ENCODE measurements around the gene RAP1GAP.

The RAP1GAP gene

DNA sequence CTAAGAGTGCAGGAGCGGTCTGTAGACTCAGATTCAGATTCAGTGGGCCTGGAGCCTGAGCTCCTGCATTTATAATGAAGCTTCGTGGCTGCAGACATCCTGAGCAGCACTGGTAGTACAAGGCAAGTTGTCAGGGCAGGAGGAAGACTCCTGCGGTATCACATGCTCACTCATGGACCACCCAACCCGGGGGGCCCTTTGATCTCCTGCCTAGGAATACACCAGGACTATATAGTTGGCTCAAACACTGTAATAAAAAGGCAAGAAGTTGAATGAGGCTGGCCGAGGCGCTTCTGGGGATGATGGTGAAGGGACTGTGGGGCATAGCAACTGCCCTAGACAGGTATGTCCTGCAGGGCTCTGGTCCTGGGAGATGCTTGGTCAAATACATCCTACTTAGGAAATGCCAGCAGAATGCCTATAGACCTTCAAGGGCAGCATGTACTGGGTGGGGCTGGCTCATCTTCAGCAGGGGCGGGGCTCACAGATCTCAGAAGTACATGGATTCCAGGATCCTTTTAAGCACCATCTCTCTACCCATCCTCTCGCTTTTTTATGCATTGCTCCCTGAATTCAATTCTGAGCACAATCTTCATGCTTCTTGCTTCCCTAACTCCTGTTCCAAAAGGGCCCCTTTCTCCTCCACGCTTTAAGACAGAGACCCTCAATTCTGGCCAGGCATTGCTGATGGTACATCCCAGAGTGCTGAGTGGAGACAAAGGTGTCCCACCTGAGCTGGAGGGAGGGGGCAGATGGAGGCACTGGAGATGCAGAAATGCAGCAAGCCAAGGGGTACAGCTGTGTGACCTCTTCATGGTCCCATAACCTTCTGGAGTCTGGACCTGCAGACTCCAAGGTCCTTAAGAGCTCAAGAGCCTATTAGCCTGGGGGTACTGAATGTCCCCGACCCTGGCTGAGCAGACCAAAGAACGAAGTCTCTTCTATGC, 2.1 kb upstream of the RAP1GAP start:
- DNase-seq (ENCODE audit: low read depth) = no peak
- no peak overlapping the region for H3K4me3 ChIP-seq (ENCODE audit: low read depth, low read length)
- TF ChIP-seq, protein P1, sequence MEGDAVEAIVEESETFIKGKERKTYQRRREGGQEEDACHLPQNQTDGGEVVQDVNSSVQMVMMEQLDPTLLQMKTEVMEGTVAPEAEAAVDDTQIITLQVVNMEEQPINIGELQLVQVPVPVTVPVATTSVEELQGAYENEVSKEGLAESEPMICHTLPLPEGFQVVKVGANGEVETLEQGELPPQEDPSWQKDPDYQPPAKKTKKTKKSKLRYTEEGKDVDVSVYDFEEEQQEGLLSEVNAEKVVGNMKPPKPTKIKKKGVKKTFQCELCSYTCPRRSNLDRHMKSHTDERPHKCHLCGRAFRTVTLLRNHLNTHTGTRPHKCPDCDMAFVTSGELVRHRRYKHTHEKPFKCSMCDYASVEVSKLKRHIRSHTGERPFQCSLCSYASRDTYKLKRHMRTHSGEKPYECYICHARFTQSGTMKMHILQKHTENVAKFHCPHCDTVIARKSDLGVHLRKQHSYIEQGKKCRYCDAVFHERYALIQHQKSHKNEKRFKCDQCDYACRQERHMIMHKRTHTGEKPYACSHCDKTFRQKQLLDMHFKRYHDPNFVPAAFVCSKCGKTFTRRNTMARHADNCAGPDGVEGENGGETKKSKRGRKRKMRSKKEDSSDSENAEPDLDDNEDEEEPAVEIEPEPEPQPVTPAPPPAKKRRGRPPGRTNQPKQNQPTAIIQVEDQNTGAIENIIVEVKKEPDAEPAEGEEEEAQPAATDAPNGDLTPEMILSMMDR (IDR thresholded peaks at IDR 0.05; ENCODE audit: control insufficient read depth, extremely low read depth, insufficient read depth) = no peak

- no peak overlapping the region for H3K4me3 ChIP-seq (ENCODE audit: low read depth, low read length)
- TF ChIP-seq, protein P1 (IDR thresholded peaks at IDR 0.05; ENCODE audit: control insufficient read depth, extremely low read depth, insufficient read depth) = no peak
- no peak for DNase-seq (ENCODE audit: low read depth)
These were observed 1.1 kb upstream of the RAP1GAP start for GRCh38 chr1:21670059-21670881.

GRCh38 chr1:21668951-21669257, 253 bp downstream of the RAP1GAP start:
- TF ChIP-seq, protein P1 (IDR thresholded peaks at IDR 0.05; ENCODE audit: control insufficient read depth, extremely low read depth, insufficient read depth) = no peak
- no peak for DNase-seq (ENCODE audit: low read depth)
- H3K4me3 ChIP-seq (ENCODE audit: low read depth, low read length) = 0 out of 2 replicates have a peak overlapping the region, but pooled peaks have one; percentile 15

GRCh38 chr1:21668232-21668950, 766 bp downstream of the RAP1GAP start:
- DNase-seq (ENCODE audit: low read depth) = no peak
- H3K4me3 ChIP-seq (ENCODE audit: low read depth, low read length) = 0 out of 2 replicates have a peak overlapping the region, but pooled peaks have one; percentile 15
- TF ChIP-seq, protein P1 (IDR thresholded peaks at IDR 0.05; ENCODE audit: control insufficient read depth, extremely low read depth, insufficient read depth) = no peak

DNA sequence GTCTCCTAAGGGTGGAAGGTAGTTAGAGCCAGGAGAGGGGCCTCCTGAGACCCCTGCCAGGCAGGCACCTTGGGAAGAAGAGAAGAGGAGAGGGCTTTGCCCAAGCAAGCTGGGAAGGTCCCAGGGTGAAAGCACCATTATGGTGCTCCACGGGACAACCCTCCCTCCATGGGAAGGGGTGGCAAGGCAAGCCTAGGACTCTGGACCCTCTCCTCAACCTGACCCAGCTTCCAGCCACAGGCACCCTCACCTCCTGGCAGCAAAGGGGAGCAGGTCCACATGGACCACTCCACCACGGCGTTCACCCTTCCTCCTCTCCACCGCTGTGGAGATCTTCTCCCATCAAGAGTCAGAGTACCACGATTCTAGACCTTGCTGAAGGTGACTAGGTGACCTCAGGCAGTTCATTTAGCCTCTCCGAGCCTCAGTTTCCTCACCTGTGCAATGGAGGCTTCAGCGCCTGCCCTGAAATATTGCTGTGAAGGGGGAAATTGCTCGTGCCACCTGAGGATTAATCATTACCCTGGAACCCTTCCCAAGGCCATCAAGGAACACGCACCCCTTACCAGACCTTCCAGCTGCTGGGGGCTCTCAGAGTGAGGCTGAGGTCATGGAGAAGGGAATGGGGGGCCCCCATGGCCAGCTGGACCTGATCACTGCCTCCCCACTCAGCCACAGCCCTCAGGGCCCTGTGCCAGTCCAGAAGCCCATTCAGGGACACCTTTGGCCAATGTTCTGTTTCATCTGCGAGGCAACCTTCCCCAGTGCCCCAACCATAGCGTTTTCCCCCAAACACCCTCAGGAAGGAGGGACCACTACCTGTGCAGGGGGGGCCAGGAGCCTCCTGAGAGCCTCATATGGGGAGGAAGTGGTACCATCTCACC, 1.6 kb downstream of the RAP1GAP start:
- no peak overlapping the region for H3K4me3 ChIP-seq (ENCODE audit: low read depth, low read length)
- no peak for DNase-seq (ENCODE audit: low read depth)
- TF ChIP-seq, protein P1 (IDR thresholded peaks at IDR 0.05; ENCODE audit: control insufficient read depth, extremely low read depth, insufficient read depth) = no peak
